IPS DF 6.9 (cell line): Measurements from ENCODE around the gene GPR146.

ENCODE experiments used
- DNase-seq: peaks from one replicate; pipeline ENCODE4 v3.0.0-alpha.2; 2013; ENCODE audit warnings: low read depth, low spot score
- H3K27ac ChIP-seq: one replicate; pipeline ENCODE4 v1.5.1; 2013; ENCODE audit warnings: low read length, control low read depth
- H3K27me3 ChIP-seq: 2 replicates; pipeline ENCODE4 v1.6.1; 2013; ENCODE audit warnings: mild to moderate bottlenecking, low read length; ENCODE audit not compliant: control insufficient read depth, insufficient read depth
- H3K36me3 ChIP-seq: 2 replicates; pipeline ENCODE4 v1.6.1; 2013; ENCODE audit warnings: low read length; ENCODE audit not compliant: control insufficient read depth, insufficient read depth
- H3K4me1 ChIP-seq: 2 replicates; pipeline ENCODE4 v1.6.1; 2013; ENCODE audit warnings: low read length; ENCODE audit not compliant: control insufficient read depth, insufficient read depth
- H3K4me3 ChIP-seq: 2 replicates; pipeline ENCODE4 v1.5.1; 2013; ENCODE audit warnings: mild to moderate bottlenecking, low read length
- H3K9me3 ChIP-seq: 2 replicates; pipeline ENCODE4 v1.6.1; 2013; ENCODE audit warnings: low read length, inconsistent platforms; ENCODE audit not compliant: control insufficient read depth, insufficient read depth
- WGBS: extraction: QIAGEN DNeasy Blood & Tissue Kit; methylation state at CpG from one replicate; pipeline ENCODE4 v1.1.7; 2013; ENCODE audit warnings: mixed read lengths, missing lambda C conversion rate; ENCODE audit not compliant: insufficient read length, insufficient coverage; 5-methylcytosine and 5-hydroxymethylcytosine counted together

GPR146 gene

DNA sequence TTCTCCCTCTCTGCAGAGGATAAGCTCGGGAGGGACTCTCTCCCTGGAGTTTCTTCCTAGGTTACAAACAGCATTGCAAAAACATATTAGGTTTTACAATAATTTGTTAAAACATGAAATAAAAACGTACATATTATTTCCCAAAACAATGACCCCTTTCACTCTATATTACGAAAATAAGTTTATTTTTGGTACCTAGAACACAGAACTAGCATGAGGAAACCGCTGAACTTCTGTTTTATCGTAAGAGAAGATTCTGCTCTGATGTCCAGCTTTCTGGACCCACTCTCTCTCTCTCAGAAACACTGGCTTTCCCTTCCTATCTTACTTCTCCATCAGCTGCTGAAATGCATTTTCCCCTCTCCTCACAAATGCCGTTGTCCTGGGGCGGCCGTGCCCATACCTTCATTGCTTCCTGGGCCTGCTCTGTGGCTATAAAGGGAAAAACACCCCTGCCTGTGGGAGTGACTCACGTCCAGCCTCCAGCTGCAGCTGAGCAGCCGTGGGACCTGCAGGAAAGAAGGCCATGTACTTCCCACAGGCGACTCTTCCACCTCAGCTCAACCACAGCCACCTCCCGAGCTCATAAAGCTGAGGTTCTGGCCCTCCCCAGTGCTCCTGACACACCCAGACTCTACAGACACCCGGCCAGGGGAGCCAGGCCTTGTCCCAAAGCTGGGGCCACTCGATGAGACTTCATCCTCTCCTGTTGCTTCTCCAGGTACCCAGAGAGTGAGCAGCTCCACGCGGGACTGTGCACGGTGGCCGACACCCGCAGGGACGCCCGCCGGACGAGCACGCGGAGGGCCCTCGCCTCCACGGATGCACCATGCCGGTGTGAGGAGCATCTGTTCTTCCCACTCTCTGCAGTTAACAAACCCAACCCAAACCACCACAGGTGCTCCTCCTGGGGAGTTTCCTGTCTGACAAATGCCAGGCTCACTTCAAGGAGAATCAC lies 46.6 kb downstream of the GPR146 start:
- peaks cover 4% of the 10 kb centered on the region; the same call in 1 of the 2 replicates for H3K4me1 ChIP-seq
- H3K27me3 ChIP-seq = no peaks in the 10 kb centered on the region
- H3K4me3 ChIP-seq = no peak overlapping the region
- no peak for DNase-seq
- 100% methylated on average over 2 of the region's 28 CpGs for WGBS
- no peaks in the 10 kb centered on the region; the same call in 1 of the 2 replicates for H3K36me3 ChIP-seq
- no peak overlapping the region for H3K27ac ChIP-seq
- no peaks in the 10 kb centered on the region for H3K9me3 ChIP-seq

DNA sequence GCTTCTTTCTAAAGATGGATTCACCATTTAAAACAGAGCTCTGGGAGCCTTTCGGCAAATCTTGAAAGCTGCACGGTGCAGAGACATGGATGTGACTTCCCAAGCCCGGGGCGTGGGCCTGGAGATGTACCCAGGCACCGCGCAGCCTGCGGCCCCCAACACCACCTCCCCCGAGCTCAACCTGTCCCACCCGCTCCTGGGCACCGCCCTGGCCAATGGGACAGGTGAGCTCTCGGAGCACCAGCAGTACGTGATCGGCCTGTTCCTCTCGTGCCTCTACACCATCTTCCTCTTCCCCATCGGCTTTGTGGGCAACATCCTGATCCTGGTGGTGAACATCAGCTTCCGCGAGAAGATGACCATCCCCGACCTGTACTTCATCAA lies 47.3 kb downstream of the GPR146 start:
- no peaks in the 10 kb centered on the region for H3K27me3 ChIP-seq
- DNase-seq = no peak
- WGBS = no CpG with 5 or more reads among the region's 18 CpGs
- no peak overlapping the region for H3K4me3 ChIP-seq
- no peak overlapping the region for H3K27ac ChIP-seq
- H3K9me3 ChIP-seq = no peaks in the 10 kb centered on the region
- 0 out of 2 replicates have a peak, but pooled peaks cover 2% of the 10 kb centered on the region for H3K4me1 ChIP-seq
- H3K36me3 ChIP-seq = no peaks in the 10 kb centered on the region; the same call in 1 of the 2 replicates

DNA sequence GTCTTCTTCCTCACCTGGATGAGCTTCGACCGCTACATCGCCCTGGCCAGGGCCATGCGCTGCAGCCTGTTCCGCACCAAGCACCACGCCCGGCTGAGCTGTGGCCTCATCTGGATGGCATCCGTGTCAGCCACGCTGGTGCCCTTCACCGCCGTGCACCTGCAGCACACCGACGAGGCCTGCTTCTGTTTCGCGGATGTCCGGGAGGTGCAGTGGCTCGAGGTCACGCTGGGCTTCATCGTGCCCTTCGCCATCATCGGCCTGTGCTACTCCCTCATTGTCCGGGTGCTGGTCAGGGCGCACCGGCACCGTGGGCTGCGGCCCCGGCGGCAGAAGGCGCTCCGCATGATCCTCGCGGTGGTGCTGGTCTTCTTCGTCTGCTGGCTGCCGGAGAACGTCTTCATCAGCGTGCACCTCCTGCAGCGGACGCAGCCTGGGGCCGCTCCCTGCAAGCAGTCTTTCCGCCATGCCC lies 47.9 kb downstream of the GPR146 start:
- Histone ChIP-seq H3K4me3 (no peak overlapping the region), H3K27ac (no peak overlapping the region), H3K4me1 (0 out of 2 replicates have a peak, but pooled peaks cover 2% of the 10 kb centered on the region), H3K36me3 (no peaks in the 10 kb centered on the region; the same call in 1 of the 2 replicates), H3K27me3 (no peaks in the 10 kb centered on the region), H3K9me3 (no peaks in the 10 kb centered on the region)
- no peak for DNase-seq
- no CpG with 5 or more reads among the region's 40 CpGs for WGBS

DNA sequence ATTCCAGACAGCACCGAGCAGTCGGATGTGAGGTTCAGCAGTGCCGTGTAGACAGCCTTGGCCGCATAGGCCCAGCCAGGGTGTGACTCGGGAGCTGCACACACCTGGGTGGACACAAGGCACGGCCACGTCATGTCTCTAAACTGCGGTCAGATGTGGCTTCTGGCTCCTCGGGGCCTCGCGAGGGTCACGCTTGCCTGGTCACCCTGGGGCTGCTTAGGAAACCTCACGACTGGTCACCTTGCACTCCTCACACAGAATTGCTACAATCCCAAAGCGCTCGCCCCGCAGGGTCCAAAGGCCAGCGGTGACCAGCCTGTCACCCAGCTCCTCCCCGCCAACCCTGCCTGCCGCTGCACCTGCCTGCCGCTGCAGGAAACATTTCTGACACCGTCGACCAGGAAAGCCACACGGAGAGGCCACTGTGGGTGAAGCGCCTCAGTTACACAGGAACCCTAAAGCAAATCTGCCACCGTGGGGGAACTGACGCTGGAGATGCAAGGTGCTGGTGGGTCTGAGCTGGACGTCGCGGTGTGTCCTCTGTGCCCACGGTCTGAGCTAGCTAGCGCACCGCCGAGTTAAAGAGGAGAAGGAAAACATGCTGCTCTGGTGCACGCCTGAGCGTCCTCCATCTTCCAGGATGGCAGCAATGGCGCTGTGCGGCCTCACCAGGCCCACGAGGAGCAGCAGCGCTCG lies 48.6 kb downstream of the GPR146 start:
- Histone ChIP-seq H3K4me1 (no peaks in the 10 kb centered on the region), H3K4me3 (no peak overlapping the region), H3K9me3 (no peaks in the 10 kb centered on the region), H3K36me3 (no peaks in the 10 kb centered on the region; the same call in 1 of the 2 replicates), H3K27ac (no peak overlapping the region), H3K27me3 (no peaks in the 10 kb centered on the region)
- WGBS = no CpG with 5 or more reads among the region's 40 CpGs
- no peak for DNase-seq

DNA sequence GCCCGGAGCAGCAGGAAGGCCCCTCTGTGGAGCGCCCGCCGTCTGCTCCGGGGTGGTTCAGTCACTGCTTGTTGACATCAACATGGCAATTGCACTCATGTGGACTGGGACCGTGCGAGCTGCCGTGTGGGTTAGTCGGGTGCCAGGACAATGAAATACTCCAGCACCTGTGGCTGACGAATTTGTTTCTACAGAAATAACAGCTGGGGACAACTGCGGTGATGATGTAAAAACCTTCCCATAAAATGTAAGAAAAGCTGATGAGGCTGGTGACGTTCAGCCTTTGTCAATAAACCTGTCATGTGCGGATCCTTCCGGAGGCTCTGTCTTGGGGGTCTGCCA lies 49.1 kb downstream of the GPR146 start:
- no peak overlapping the region for H3K4me3 ChIP-seq
- H3K27me3 ChIP-seq = no peaks in the 10 kb centered on the region
- H3K9me3 ChIP-seq = no peaks in the 10 kb centered on the region
- no peaks in the 10 kb centered on the region for H3K4me1 ChIP-seq
- no peaks in the 10 kb centered on the region; the same call in 1 of the 2 replicates for H3K36me3 ChIP-seq
- no CpG with 5 or more reads among the region's 14 CpGs for WGBS
- no peak for DNase-seq
- H3K27ac ChIP-seq = no peak overlapping the region

DNA sequence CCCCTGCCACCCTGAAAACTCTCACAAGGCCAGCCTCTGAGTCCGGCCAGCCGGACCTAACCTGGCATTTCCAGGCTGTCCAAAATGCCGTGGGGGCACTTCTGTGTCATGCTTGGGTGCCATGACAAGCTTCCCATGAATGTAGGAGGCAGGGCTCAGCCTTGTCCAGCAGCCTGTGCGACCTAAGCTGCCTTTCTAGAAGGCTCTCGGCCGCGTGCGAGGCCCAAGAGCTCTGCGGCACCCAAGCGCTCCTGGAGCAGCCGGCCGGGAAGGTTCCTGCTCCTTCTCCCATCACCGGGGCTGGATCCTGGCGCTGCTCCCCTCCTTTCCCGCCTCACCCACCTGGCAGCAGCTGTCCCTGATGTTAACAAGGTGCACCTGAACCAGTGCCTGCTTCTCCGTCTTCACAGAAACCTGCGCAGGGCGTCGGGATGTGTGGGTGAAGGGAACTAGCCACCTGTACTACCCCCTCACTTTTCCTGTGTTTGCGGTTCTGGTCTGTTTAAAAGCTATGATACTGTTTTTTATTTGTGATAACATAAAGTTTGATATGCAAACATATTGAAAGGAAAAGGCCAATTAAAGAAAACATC lies 49.7 kb downstream of the GPR146 start:
- H3K4me3 ChIP-seq = no peak overlapping the region
- WGBS = no CpG with 5 or more reads among the region's 20 CpGs
- no peak for DNase-seq
- no peak overlapping the region for H3K27ac ChIP-seq
- no peaks in the 10 kb centered on the region; the same call in 1 of the 2 replicates for H3K36me3 ChIP-seq
- no peaks in the 10 kb centered on the region for H3K9me3 ChIP-seq
- H3K4me1 ChIP-seq = no peaks in the 10 kb centered on the region
- H3K27me3 ChIP-seq = no peaks in the 10 kb centered on the region

DNA sequence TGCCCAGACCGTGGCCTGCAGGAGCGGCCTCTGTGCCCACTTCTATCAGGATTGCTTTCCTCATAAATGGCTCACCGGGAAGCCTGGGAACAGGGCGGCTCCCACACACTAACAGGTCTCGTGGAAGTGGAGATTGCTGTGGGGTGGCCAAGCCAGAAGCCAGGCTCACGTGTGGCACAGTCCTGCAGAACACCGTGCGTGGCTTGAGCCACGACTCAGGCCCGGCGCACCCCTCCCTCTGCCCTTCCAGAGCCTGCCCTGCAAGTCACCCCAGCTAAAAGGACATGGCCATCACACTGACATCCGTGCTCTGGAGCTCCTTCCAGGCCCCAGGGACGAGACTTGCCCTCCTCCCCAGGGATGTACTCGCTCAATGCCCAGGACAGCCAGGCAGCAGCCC lies 50.5 kb downstream of the GPR146 start:
- Histone ChIP-seq H3K27ac (no peak overlapping the region), H3K27me3 (no peaks in the 10 kb centered on the region), H3K4me1 (no peaks in the 10 kb centered on the region), H3K9me3 (no peaks in the 10 kb centered on the region), H3K36me3 (no peaks in the 10 kb centered on the region; the same call in 1 of the 2 replicates), H3K4me3 (no peak overlapping the region)
- DNase-seq = no peak
- WGBS = no CpG with 5 or more reads among the region's 14 CpGs

DNA sequence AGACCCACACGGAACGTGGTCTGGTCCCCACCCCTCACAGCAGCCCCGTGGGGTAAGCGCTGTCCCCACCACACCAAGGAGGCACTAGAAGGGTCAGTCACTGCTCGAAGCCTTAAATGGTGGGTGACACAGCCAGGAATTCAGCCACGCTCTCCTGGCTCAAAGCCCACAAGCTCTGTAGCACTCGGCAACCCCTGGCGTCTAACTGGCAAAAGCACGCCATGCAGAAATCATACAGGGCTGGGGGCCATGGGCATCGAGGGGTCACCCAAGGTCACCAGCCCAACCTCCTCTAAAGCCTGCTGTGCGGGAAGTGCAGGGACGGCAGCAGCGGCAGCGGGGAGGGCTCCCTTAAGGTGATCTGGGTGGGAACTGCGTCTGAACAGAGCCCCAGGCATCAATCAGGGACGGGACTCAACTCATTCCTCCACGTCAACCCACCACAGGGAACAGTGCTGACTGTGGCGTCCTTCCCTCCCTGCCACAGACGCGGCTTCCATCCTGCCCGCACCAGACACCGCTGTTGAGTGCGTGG lies 51.3 kb downstream of the GPR146 start:
- Histone ChIP-seq H3K4me3 (no peak overlapping the region), H3K4me1 (no peaks in the 10 kb centered on the region), H3K27me3 (no peaks in the 10 kb centered on the region), H3K9me3 (no peaks in the 10 kb centered on the region), H3K27ac (no peak overlapping the region), H3K36me3 (no peaks in the 10 kb centered on the region; the same call in 1 of the 2 replicates)
- DNase-seq = no peak
- WGBS = no CpG with 5 or more reads among the region's 23 CpGs

DNA sequence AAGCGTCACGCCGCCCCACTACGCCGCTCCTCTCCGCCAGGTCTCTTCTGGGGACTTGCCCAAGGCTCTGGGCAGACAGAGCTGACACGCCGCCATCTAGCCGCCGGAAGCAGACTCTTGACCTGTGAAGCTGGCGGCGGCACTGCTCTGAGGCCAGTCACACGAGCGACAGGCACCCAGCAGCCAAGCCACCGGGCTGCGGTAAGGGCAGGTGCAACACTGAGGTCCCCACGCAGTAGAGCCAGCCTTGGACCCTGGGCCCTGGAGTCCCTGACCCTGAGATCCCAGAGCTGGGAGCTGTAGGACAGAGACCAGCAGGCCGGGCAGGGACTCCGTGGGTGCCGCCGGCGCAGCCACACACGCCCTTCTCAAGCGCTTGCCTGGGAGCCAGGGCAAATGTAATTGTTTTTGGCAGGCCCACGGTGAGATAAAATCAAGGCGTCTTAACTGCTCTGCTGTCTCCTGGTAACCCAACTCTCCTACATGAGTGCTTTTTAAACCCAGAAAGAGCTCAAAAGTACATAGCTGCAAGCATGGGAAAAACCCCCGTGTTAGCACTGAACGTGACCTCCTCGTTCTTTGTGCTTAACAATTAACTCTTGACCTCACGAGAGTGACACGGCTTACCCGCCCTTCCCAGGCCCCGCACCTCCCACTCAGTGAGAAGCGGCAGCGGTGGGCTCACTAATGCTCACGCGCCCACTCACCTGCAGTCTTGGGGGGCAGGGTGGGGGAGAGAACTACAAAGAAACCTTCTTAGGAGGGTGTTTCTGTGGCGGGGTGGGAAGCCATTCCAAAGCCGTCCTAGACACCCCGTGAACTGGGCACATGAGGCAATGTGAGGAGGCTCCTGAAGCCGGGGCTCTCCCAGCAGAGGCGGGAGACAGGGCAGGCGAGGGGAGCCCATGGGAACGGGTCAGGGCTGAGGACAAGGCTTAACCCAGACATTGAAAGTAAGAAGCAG lies 52.1 kb downstream of the GPR146 start:
- Histone ChIP-seq H3K4me1 (no peaks in the 10 kb centered on the region; the same call in 1 of the 2 replicates), H3K27ac (no peak overlapping the region), H3K9me3 (no peaks in the 10 kb centered on the region), H3K27me3 (no peaks in the 10 kb centered on the region), H3K36me3 (no peaks in the 10 kb centered on the region; the same call in 1 of the 2 replicates), H3K4me3 (no peak overlapping the region)
- no CpG with 5 or more reads among the region's 44 CpGs for WGBS
- no peak for DNase-seq
